Stomach (tissue), 4 donors: ENCODE data around the gene ARHGAP15.

ENCODE experiments used
- CTCF ChIP-seq, 7 experiments: fragments of 450-650 bp in 4 of 7; fragments of 200-600 bp in 3 of 7; sonication (generic) in 3 of 7; IDR thresholded peaks; one replicate each; pipeline ENCODE4 v1.5.1; 2016 to 2019; ENCODE audit warnings: antibody characterized with exemption in 7 of 7, control low read depth in 2 of 7, mild to moderate bottlenecking in 1 of 7
- EP300 ChIP-seq: sonication (generic); formaldehyde crosslinking; IDR thresholded peaks from one replicate; pipeline ENCODE4 v1.6.1; 2017; ENCODE audit warnings: antibody characterized with exemption
- POLR2A ChIP-seq, 4 donors: fragments of 450-650 bp; IDR thresholded peaks; one replicate each; pipeline ENCODE4 v1.6.1; 2016; ENCODE audit warnings: antibody characterized with exemption in 4 of 4, control low read depth in 2 of 4, mild to moderate bottlenecking in 1 of 4, moderate library complexity in 1 of 4

- TF ChIP-seq CTCF (IDR thresholded peaks at IDR 0.05) (no peak), EP300 (no peak), POLR2A (IDR thresholded peaks at IDR 0.05) (no peak)
These were observed 326.1 kb downstream of the ARHGAP15 start for GRCh38 chr2:143455317-143455716.
